Activated T-cell treated with anti-CD3 and anti-CD28 coated beads, Interleukin-2, amount 50 U/mL, for 4 hours (primary cell): ENCODE measurements around the gene HAAO. TPM values are rescaled to one million over a fixed set of nuclear protein-coding genes. Genes with fewer than 3 reads are reported as not detected.

Experiments
- total RNA-seq, 3 donors: library from RNA; stranded (reverse); gene quantifications; one replicate each; pipeline ENCODE4 v1.2.1, GENCODE V29; 2021

The HAAO gene
- total RNA-seq, 3 donors from 2014 or later, result 0.24 to 0.30 TPM; not detected in 1

Other genes with a start within 250 kb of the HAAO start
- 10 to 100 TPM; 11.5 to 18.3 (median 13.5) TPM for gene MTA3, start 224.0 kb downstream of the HAAO start, total RNA-seq
- gene OXER1, start 28.4 kb downstream of the HAAO start, total RNA-seq, result under 1 TPM in 1 of 3 donors, not detected in 2; 0.33 TPM